ENCODE data around the gene SH3BP1. TPM values are rescaled to one million over a fixed set of nuclear protein-coding genes. Genes with fewer than 3 reads are reported as not detected.

The SH3BP1 gene
- total and polyA plus RNA-seq, 9 of the 15 experiments (the other 6 are each of a cell fraction or from before 2014, with no cell fraction given) = 0.10 to 36.2 (median 10.4) TPM

- TF ChIP-seq RBM22 (IDR thresholded peaks at IDR 0.05; ENCODE audit: low read depth, low read length, poor library complexity, severe bottlenecking) (no peak), ZNF785 (CRISPR knock-in tag; IDR thresholded peaks at IDR 0.05) (no peak), NCOA2 (IDR thresholded peaks at IDR 0.05; ENCODE audit: partially characterized antibody in 2 of 2) (no peak), ZNF584 (CRISPR knock-in tag; IDR thresholded peaks at IDR 0.05; ENCODE audit: low read depth) (no peak), ZNF212 (CRISPR knock-in tag; IDR thresholded peaks at IDR 0.05) (no peak), CBX5 (IDR thresholded peaks at IDR 0.05; ENCODE audit: borderline replicate concordance, low read depth) (no peak), CC2D1A (IDR thresholded peaks at IDR 0.05) (no peak), EWSR1 (IDR thresholded peaks at IDR 0.05; ENCODE audit: borderline replicate concordance, low read depth, partially characterized antibody) (no peak), ZNF143 (CRISPR knock-in tag; IDR thresholded peaks at IDR 0.05) (no peak), RBM39 (optimal IDR thresholded peaks at IDR 0.05; ENCODE audit: low read depth, low read length) (no peak), ZBTB12 (CRISPR knock-in tag; IDR thresholded peaks at IDR 0.05) (no peak), ZHX1 (conservative IDR thresholded peaks at IDR 0.05; ENCODE audit: low read length) (no peak), STAT5A (IDR thresholded peaks at IDR 0.05; ENCODE audit: borderline replicate concordance, low read length) (no peak), HSF4 (CRISPR knock-in tag; IDR thresholded peaks at IDR 0.05; ENCODE audit: borderline replicate concordance) (no peak), POLR3A (IDR thresholded peaks at IDR 0.05; ENCODE audit: borderline replicate concordance, extremely low read depth, insufficient read depth, insufficient read length) (no peak), ID3 (CRISPR knock-in tag; IDR thresholded peaks at IDR 0.05) (no peak), ID3 (tag; IDR thresholded peaks at IDR 0.05) (0 out of 2 replicates have a peak, but pooled peaks have one; percentile 31), KAT8 (IDR thresholded peaks at IDR 0.05; ENCODE audit: low read depth) (no peak), DMBX1 (CRISPR knock-in tag; IDR thresholded peaks at IDR 0.05; ENCODE audit: borderline replicate concordance) (no peak), XRCC3 (IDR thresholded peaks at IDR 0.05) (no peak)
Measured at GRCh38 chr22:37674951-37675929, 35.8 kb downstream of the SH3BP1 start, which contains the start of gene LGALS1 (continued).
